NCI-H2171 (cell line): ENCODE measurements around the gene PSD2.
A peak's percentile ranks its signal among the peaks of the same experiment; 100 is the strongest.

Source experiments
- DNase-seq: peaks from one replicate; lab custom pipeline; 2025; lab: John Stamatoyannopoulos, UW

Gene PSD2

GRCh38 chr5:139795074-139796001 is at the start of gene PSD2:
PSD2 (plus strand) TSS chr5:139795808; CDS start chr5:139809441, 13,633 bp downstream.
- no peak for DNase-seq

- peak; percentile 80 for DNase-seq
Observed at GRCh38 chr5:139746691-139747582, 48.7 kb upstream of the PSD2 start.

- DNase-seq, result peak; percentile 42
Observed at GRCh38 chr5:139747583-139748504, 47.8 kb upstream of the PSD2 start.

GRCh38 chr5:139748505-139748826 is 47.1 kb upstream of the PSD2 start:
- DNase-seq, result no peak

GRCh38 chr5:139749242-139749641 is 46.4 kb upstream of the PSD2 start:
- no peak for DNase-seq

- DNase-seq, result no peak
Observed at GRCh38 chr5:139751236-139751635, 44.4 kb upstream of the PSD2 start.

- DNase-seq, result no peak
Observed at GRCh38 chr5:139752506-139753473, 42.8 kb upstream of the PSD2 start.

- DNase-seq, result no peak
Observed at GRCh38 chr5:139755892-139756671, 39.5 kb upstream of the PSD2 start.

GRCh38 chr5:139756971-139757370 is 38.6 kb upstream of the PSD2 start:
- no peak for DNase-seq

GRCh38 chr5:139757727-139758509 is 37.7 kb upstream of the PSD2 start:
- no peak for DNase-seq

GRCh38 chr5:139758510-139759075 is 37.0 kb upstream of the PSD2 start:
- no peak for DNase-seq

- no peak for DNase-seq
Observed at GRCh38 chr5:139759219-139759721, 36.3 kb upstream of the PSD2 start.

GRCh38 chr5:139760066-139761056 is 35.2 kb upstream of the PSD2 start:
- DNase-seq, result no peak

- DNase-seq, result no peak
Observed at GRCh38 chr5:139761057-139761450, 34.6 kb upstream of the PSD2 start.

GRCh38 chr5:139761501-139761900 is 34.1 kb upstream of the PSD2 start:
- no peak for DNase-seq

- DNase-seq, result no peak
Observed at GRCh38 chr5:139762615-139763170, 32.9 kb upstream of the PSD2 start.
